ENCODE results near the gene GOSR2.

GOSR2 gene

GRCh38 chr17:46922804-46923635, at the start of gene GOSR2:
Gene GOSR2 (plus strand): TSS chr17:46923160. CDS start chr17:46923193, 33 bp downstream.
- DNase-seq (ENCODE audit: low read depth in 2 of 2): peak; percentile 72 to 77

- no peak for DNase-seq (ENCODE audit: low read depth in 2 of 2)
These were observed 48.9 kb upstream of the GOSR2 start for GRCh38 chr17:46873941-46874645.

- DNase-seq (ENCODE audit: low read depth in 2 of 2): no peak
These were observed 48.1 kb upstream of the GOSR2 start for GRCh38 chr17:46874906-46875305.

GRCh38 chr17:46875849-46876352, 47.1 kb upstream of the GOSR2 start:
- no peak for DNase-seq (ENCODE audit: low read depth in 2 of 2)

GRCh38 chr17:46876353-46876887, 46.5 kb upstream of the GOSR2 start:
- no peak for DNase-seq (ENCODE audit: low read depth in 2 of 2)

GRCh38 chr17:46876926-46877325, 46.0 kb upstream of the GOSR2 start:
- no peak for DNase-seq (ENCODE audit: low read depth in 2 of 2)

GRCh38 chr17:46877466-46877865, 45.5 kb upstream of the GOSR2 start:
- DNase-seq (ENCODE audit: low read depth in 2 of 2): no peak

- DNase-seq (ENCODE audit: low read depth in 2 of 2): no peak
These were observed 44.9 kb upstream of the GOSR2 start for GRCh38 chr17:46878055-46878454.

GRCh38 chr17:46879101-46879500, 43.9 kb upstream of the GOSR2 start:
- DNase-seq (ENCODE audit: low read depth in 2 of 2): no peak

GRCh38 chr17:46881015-46881414, 41.9 kb upstream of the GOSR2 start:
- no peak for DNase-seq (ENCODE audit: low read depth in 2 of 2)

- DNase-seq (ENCODE audit: low read depth in 2 of 2): no peak
These were observed 40.3 kb upstream of the GOSR2 start for GRCh38 chr17:46882666-46883065.

- no peak for DNase-seq (ENCODE audit: low read depth in 2 of 2)
These were observed 39.0 kb upstream of the GOSR2 start for GRCh38 chr17:46883871-46884520.

GRCh38 chr17:46884552-46884951, 38.4 kb upstream of the GOSR2 start:
- no peak for DNase-seq (ENCODE audit: low read depth in 2 of 2)

- DNase-seq (ENCODE audit: low read depth in 2 of 2): no peak
These were observed 37.3 kb upstream of the GOSR2 start for GRCh38 chr17:46885415-46886309.

GRCh38 chr17:46886310-46886663, 36.7 kb upstream of the GOSR2 start:
- no peak for DNase-seq (ENCODE audit: low read depth in 2 of 2)

GRCh38 chr17:46887717-46888116, 35.2 kb upstream of the GOSR2 start:
- no peak for DNase-seq (ENCODE audit: low read depth in 2 of 2)

- DNase-seq (ENCODE audit: low read depth in 2 of 2): no peak
These were observed 34.2 kb upstream of the GOSR2 start for GRCh38 chr17:46888727-46889126.

- no peak for DNase-seq (ENCODE audit: low read depth in 2 of 2)
These were observed 33.4 kb upstream of the GOSR2 start for GRCh38 chr17:46889519-46889918.

- DNase-seq (ENCODE audit: low read depth in 2 of 2): no peak
These were observed 32.9 kb upstream of the GOSR2 start for GRCh38 chr17:46889992-46890564.

GRCh38 chr17:46890638-46891037, 32.3 kb upstream of the GOSR2 start:
- no peak for DNase-seq (ENCODE audit: low read depth in 2 of 2)

GRCh38 chr17:46892192-46892703, 30.7 kb upstream of the GOSR2 start:
- DNase-seq (ENCODE audit: low read depth in 2 of 2): no peak

All from stimulated activated CD8-positive, alpha-beta memory T cell treated with anti-CD3 and anti-CD28 coated beads, Interleukin-2, amount 100 ng/mL, for 1 hour (primary cell).